HepG2 (cell line): ENCODE measurements around the gene SLC22A14. TPM values are rescaled to one million over a fixed set of nuclear protein-coding genes. Genes with fewer than 3 reads are reported as not detected.

Experiments used
- ATM ChIP-seq: fragments of 450-650 bp; IDR thresholded peaks from 2 replicates; pipeline ENCODE4 v1.7.1; 2017; ENCODE audit warnings: mild to moderate bottlenecking, borderline replicate concordance
- CEBPB ChIP-seq: IDR thresholded peaks from 2 replicates; pipeline ENCODE4 v1.6.1; 2011; ENCODE audit warnings: low read depth, low read length, improper control_type of control experiment, borderline replicate concordance
- CEBPZ ChIP-seq: IDR thresholded peaks from 2 replicates; pipeline ENCODE4 v1.6.1; 2012; ENCODE audit warnings: low read length, improper control_type of control experiment
- CSRNP2 ChIP-seq: sonication (generic); formaldehyde crosslinking; conservative IDR thresholded peaks from 2 replicates; pipeline ENCODE4 v1.8.0; 2022; ENCODE audit warnings: low read depth, missing genetic modification reagents
- EHMT2 ChIP-seq: fragments of 200-600 bp; sonication (generic); IDR thresholded peaks from 2 replicates; pipeline ENCODE4 v1.7.0; 2017; ENCODE audit warnings: antibody characterized with exemption, low read depth, low read length, borderline replicate concordance
- ISL2 ChIP-seq: sonication (generic); formaldehyde crosslinking; IDR thresholded peaks from 2 replicates; pipeline ENCODE4 v1.5.0; 2020; ENCODE audit warnings: missing genetic modification reagents
- NBN ChIP-seq: fragments of 450-650 bp; conservative IDR thresholded peaks from 2 replicates; pipeline ENCODE4 v1.6.1; 2017
- NR2F2 ChIP-seq: IDR thresholded peaks from 2 replicates; pipeline ENCODE4 v1.6.1; 2012; ENCODE audit warnings: low read depth, inconsistent platforms, borderline replicate concordance
- PITX1 ChIP-seq: sonication (generic); formaldehyde crosslinking; IDR thresholded peaks from 2 replicates; pipeline ENCODE4 v1.5.1; 2020; ENCODE audit warnings: mild to moderate bottlenecking, missing genetic modification reagents
- PRMT3 ChIP-seq: sonication (generic); formaldehyde crosslinking; IDR thresholded peaks from 2 replicates; pipeline ENCODE4 v1.8.1; 2022; ENCODE audit warnings: low read depth, mild to moderate bottlenecking, moderate library complexity, missing genetic modification reagents, borderline replicate concordance
- U2AF1 ChIP-seq: fragments of 200-400 bp; formaldehyde crosslinking; optimal IDR thresholded peaks from 2 replicates; pipeline ENCODE3; 2017; ENCODE audit warnings: mild to moderate bottlenecking, low read depth, low read length
- ZBTB3 ChIP-seq: sonication (generic); formaldehyde crosslinking; IDR thresholded peaks from 2 replicates; pipeline ENCODE4 v1.4.0; 2020; ENCODE audit warnings: low read depth, mild to moderate bottlenecking, moderate library complexity, missing genetic modification reagents, borderline replicate concordance
- ZNF101 ChIP-seq: sonication (generic); formaldehyde crosslinking; IDR thresholded peaks from 2 replicates; pipeline ENCODE4 v1.4.0; 2020; ENCODE audit warnings: mild to moderate bottlenecking, low read depth, missing genetic modification reagents, borderline replicate concordance
- ZNF574 ChIP-seq: sonication (generic); formaldehyde crosslinking; IDR thresholded peaks from 2 replicates; pipeline ENCODE4 v1.4.0; 2020; ENCODE audit warnings: missing genetic modification reagents
- ZNF652 ChIP-seq: IDR thresholded peaks from 2 replicates; pipeline ENCODE4 v1.6.1; 2016; ENCODE audit warnings: low read depth, borderline replicate concordance
- ZNF883 ChIP-seq: sonication (generic); formaldehyde crosslinking; IDR thresholded peaks from 2 replicates; pipeline ENCODE4 v1.5.1; 2020; ENCODE audit warnings: mild to moderate bottlenecking, missing genetic modification reagents; ENCODE audit errors: not compliant biosample characterization
- polyA plus RNA-seq, 8 experiments: library from polyadenylated mRNA; depleted of rRNA in 3 of 8; stranded (reverse) in 7 of 8; unstranded in 1 of 8; fragments of >200 nt; fragmentation: Illumina TruSeq in 4 of 8; extraction: Trizol in 4 of 8; gene quantifications; 2 replicates each; pipeline versions ENCODE4 v1.2.1 to v1.2.3, GENCODE V29; 2011 to 2016; ENCODE audit warnings: low read depth in 4 of 8, missing spikeins in 1 of 8, mixed read lengths in 1 of 8; ENCODE audit not compliant: insufficient read depth in 1 of 8
- total RNA-seq, 5 experiments: library from RNA; depleted of rRNA; stranded (reverse); fragments of >200 nt; fragmentation: Illumina TruSeq; extraction: Trizol; gene quantifications; 2 replicates each; pipeline ENCODE4 v1.2.3, GENCODE V29; 2016; ENCODE audit warnings: low read depth in 1 of 5
- TF ChIP-seq, protein P1 (sequence below): sonication (generic); formaldehyde crosslinking; IDR thresholded peaks from 2 replicates; pipeline ENCODE4 v1.4.0; 2020; ENCODE audit warnings: missing genetic modification reagents, borderline replicate concordance
- TF ChIP-seq, protein P2 (sequence below): sonication (generic); formaldehyde crosslinking; IDR thresholded peaks from 2 replicates; pipeline ENCODE4 v1.4.0; 2020; ENCODE audit warnings: mild to moderate bottlenecking, missing genetic modification reagents

The SLC22A14 gene
- total and polyA plus RNA-seq, 2 of the 13 experiments (the other 11 are each of a cell fraction or from before 2014, with no cell fraction given), result 0.03 TPM; not detected in 1

DNA sequence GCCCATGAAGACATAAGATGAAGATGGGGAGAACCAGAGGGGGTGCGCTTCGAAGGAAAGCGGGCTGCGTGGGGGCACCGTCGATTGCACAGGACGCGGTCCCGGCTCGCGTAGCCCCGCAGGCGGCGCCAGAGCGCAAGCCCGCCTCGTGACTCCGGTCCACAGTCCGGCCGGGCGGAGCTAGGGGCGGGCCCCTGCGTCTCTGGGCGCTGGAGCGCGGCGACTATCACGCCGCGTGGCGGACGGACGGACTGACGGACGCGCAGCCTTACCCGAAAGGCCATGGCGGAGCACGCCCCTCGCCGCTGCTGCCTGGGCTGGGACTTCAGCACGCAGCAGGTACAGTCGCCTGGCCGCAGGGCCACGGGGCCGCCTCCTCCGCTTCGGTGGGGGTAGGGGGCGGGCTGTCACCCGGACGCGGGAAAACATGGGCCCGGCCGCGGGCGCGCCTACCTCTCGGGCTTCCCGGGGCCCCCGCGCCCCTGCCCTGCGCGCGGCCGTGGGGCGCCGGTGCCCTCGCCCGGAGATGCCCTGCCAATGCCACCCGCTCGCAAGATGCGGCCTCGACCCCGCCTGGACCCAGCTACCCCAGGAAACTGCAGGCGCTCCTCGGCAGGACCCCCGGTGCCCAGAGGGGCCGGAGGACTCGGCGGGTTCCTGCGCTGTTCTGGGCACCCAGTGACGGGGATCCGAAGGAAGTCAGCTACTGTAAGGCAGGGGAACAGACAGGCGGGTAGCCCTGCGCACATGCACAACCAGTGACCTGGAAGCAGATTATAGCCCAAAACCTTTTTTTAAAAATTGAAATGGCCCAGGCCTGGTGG, 64.7 kb downstream of the SLC22A14 start, which contains the start of gene XYLB (continued):
- TF ChIP-seq U2AF1 (no peak), NBN (no peak), ZNF101 (CRISPR knock-in tag) (no peak), ISL2 (CRISPR knock-in tag) (peak; percentile 83), ZNF652 (CRISPR knock-in tag) (no peak), PITX1 (CRISPR knock-in tag) (peak; percentile 63; the same call in 1 of the 2 replicates), CEBPZ (no peak), ZBTB3 (CRISPR knock-in tag) (peak; percentile 34; the same call in 1 of the 2 replicates), ZNF883 (CRISPR knock-in tag) (peak; percentile 98), CEBPB (no peak), ZNF574 (peak; percentile 92), CSRNP2 (CRISPR knock-in tag) (no peak; the same call in 1 of the 2 replicates), PRMT3 (CRISPR knock-in tag) (peak; percentile 76; the same call in 1 of the 2 replicates), EHMT2 (no peak), ATM (no peak), NR2F2 (no peak)
- TF ChIP-seq, protein P1, sequence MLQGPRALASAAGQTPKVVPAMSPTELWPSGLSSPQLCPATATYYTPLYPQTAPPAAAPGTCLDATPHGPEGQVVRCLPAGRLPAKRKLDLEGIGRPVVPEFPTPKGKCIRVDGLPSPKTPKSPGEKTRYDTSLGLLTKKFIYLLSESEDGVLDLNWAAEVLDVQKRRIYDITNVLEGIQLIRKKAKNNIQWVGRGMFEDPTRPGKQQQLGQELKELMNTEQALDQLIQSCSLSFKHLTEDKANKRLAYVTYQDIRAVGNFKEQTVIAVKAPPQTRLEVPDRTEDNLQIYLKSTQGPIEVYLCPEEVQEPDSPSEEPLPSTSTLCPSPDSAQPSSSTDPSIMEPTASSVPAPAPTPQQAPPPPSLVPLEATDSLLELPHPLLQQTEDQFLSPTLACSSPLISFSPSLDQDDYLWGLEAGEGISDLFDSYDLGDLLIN (CRISPR knock-in tag), result 0 out of 2 replicates have a peak, but pooled peaks have one; percentile 84
- TF ChIP-seq, protein P2, sequence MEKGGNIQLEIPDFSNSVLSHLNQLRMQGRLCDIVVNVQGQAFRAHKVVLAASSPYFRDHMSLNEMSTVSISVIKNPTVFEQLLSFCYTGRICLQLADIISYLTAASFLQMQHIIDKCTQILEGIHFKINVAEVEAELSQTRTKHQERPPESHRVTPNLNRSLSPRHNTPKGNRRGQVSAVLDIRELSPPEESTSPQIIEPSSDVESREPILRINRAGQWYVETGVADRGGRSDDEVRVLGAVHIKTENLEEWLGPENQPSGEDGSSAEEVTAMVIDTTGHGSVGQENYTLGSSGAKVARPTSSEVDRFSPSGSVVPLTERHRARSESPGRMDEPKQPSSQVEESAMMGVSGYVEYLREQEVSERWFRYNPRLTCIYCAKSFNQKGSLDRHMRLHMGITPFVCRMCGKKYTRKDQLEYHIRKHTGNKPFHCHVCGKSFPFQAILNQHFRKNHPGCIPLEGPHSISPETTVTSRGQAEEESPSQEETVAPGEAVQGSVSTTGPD (CRISPR knock-in tag), result no peak
